HG03457 (cell line): Measurements from ENCODE around the gene SHISAL2B.
"Not testable (repeated sequence)": the region's sequence is repeated elsewhere in the genome, so short reads cannot be mapped to it uniquely, and the experiment has no call there.

Source experiments
- ATAC-seq: cut with Tn5 transposase; IDR thresholded peaks from one replicate; pipeline ENCODE4 v1.9.1; 2021; ENCODE audit warnings: moderate number of reproducible peaks; ENCODE audit not compliant: unreplicated experiment

Gene SHISAL2B

DNA sequence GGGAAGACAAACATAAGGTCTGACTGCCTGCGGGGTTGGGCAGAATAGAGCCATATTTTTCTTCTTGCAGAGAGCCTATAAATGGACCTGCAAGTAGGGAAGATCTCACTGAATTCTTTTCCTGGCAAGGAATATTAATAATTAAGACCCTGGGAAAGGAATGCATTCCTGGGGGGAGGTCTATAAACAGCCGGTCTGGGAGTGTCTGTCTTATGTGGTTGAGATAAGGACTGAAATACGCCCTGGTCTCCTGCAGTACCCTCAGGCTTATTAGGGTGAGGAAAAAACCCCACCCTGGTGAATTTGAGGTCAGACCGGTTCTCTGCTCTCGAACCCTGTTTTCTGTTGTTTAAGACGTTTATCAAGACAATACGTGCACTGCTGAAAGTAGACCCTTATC is 6.1 kb downstream of the SHISAL2B start:
- ATAC-seq: not testable (repeated sequence)

DNA sequence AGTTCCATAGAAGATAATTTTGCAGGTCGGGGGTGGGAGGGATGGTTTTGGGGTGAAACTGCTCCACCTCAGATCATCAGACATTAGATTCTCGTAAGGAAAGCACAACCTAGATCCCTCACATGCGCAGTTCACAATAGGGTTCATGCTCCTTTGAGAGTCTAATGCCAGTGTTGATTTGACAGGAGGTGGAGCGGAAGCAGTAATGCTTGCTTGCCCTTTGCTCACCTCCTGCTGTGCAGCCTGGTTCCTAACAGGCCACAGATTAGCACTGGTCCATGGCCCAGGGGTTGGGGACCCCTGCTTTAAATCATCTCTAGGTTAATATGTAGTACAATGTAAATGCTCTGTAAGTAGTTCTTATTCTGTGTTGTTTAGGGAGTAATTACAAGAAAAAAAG is 10.5 kb downstream of the SHISAL2B start:
- ATAC-seq: no peak

DNA sequence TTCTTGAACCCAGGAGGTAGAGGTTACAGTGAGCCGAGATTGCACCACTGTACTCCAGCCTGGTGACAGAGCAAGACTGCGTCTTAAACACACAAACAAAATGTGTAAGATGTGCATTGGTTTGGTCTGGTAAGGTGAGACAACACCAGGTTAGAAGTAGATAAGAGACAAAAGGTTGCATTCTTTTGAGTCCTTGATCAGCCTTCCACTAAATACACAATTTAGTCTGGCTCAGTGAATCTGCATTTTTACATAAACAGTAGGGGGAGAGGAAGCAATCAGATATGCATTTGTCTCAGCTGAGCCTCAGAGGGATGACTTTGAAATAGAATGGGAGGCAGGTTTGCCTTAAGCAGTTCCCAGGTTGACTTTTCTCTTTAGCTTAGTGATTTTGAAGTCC is 15.8 kb downstream of the SHISAL2B start:
- not testable (repeated sequence) for ATAC-seq

DNA sequence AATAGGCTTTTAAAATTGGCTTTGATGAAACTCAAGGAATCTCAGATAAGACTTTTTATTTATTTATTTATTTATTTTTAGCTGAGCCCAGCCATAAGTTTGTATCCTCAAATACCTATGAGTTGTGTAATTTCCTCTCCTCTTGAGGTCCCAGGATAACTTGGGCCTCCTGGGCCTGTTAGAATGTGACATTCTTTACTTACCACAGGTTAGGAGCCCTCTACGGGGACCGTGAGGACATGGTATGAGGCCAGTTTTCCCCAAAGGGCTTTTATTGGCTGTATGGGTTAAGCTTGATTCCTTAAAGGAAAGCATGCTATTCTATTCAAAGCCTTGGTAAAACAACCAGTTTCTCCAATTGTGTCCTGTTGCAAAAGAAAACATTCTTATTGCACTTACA is 16.9 kb downstream of the SHISAL2B start:
- no peak for ATAC-seq

DNA sequence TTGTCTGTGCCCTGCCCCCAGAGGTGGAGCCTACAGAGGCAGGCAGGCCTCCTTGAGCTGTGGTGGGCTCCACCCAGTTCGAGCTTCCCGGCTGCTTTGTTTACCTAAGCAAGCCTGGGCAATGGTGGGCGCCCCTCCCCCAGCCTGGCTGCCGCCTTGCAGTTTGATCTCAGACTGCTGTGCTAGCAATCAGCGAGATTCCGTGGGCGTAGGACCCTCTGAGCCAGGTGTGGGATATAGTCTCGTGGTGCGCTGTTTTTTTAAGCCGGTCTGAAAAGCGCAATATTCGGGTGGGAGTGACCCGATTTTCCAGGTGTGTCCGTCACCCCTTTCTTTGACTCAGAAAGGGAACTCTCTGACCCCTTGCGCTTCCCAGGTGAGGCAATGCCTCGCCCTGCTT is 24.2 kb downstream of the SHISAL2B start:
- not testable (repeated sequence) for ATAC-seq

DNA sequence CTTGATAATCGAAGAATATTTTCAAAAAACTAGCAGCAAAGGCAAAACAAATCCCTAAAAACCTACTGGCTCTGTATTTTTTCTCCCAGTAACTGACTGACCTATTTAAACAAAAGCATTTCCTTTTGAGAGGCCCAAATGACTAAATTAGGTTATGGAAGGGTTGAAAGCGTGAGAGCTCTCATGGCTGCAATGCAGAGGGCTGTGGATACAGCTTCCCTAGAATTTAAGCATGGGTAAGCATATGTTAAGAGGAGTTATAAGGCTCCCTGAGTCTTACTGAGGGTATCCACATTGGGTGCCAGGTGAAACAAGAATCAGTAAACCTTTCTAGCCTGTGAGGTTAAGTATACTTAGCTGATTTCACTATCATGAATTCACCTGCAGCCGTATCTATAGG is 32.3 kb downstream of the SHISAL2B start:
- ATAC-seq: no peak

DNA sequence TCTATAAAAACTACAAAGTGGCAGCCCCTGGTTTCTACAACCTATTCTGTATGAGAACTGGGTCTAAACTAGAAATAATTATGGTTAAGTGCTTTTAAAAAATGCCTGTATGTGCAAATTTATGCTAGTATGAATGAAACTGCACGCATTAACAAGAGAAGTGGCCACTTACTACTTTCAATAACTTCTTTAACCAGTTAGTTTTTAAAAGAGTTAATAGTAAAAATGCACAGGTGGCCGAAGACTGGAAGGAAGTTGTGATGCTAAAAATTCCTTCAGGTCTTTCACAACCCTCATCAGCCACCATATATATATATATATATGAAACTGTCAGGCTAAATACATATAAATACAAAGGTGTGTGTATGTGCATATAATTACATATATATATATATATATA is 36.8 kb downstream of the SHISAL2B start:
- ATAC-seq: no peak

DNA sequence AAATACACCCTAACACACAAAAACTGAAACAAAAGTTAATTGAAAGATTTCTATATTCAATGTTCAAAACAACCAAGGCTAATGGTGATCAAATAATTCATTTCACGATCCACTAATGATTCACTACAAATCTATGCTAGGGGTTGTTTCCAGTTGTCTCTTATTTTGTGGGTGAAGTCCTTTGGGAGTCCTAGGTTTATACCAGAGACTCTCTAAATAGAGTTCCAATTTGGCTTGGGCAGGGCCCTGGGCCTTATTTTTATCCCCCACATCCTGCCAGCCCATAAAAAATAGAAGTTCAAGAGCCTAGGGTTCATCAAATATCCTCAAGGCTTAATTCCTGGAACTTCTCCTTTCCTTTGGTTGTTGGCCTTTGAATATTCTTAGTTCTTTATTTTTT is 52.1 kb downstream of the SHISAL2B start:
- ATAC-seq: no peak

DNA sequence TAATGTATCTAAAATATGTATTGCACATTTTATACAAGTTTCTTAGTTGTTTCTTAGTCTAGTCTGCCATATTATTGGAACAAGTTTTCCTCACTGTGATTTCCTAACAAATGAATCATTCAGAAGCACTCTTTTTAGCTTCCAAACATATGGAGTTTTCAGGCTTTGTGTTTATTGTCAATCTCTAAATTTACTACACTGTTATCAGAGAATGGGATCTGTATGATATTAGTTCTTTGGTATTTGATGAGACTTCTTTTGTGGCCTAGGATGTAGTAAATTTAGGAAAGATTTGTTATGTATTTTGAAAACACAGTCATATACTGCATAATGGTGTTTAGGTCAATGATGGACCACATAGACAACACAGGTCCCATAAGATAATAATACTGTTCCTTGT is 52.5 kb downstream of the SHISAL2B start:
- ATAC-seq: no peak

DNA sequence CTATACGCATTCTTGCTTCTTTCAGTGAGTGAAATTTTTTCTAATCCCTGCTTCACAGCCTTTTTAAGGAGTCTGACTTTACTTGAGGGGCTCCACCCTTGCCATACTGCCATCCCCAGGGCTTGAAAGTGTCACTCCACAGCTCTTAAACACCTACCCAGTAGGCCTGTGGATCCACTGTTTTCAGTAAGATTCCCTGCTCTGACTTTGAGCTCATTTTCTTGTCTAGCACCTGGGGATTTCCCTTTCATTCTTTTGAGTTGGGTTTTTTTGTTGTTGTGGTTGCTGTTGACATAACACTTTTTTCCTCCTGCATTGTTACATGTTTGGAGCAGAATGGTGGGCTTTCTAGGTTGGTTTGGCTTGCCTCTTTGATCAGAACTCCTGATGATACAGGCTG is 54.6 kb downstream of the SHISAL2B start:
- no peak for ATAC-seq

DNA sequence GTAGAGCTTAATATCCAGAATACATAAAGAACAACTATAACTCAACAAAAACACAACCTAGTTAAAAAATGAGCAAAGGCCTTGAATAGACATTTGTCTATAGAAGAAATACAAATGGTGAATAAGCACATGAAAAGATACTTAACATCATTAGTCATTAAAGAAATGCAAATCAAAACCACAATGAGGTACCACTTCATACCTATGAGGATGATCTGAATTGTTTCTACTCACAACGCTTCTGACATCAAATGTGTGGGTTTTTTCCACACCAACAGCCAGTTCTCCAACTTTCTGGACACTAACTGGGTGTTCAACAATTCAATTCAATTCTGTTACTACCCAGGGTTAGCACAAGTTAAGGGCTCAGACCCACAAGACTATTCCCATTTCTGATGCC is 56.1 kb downstream of the SHISAL2B start:
- ATAC-seq: no peak

DNA sequence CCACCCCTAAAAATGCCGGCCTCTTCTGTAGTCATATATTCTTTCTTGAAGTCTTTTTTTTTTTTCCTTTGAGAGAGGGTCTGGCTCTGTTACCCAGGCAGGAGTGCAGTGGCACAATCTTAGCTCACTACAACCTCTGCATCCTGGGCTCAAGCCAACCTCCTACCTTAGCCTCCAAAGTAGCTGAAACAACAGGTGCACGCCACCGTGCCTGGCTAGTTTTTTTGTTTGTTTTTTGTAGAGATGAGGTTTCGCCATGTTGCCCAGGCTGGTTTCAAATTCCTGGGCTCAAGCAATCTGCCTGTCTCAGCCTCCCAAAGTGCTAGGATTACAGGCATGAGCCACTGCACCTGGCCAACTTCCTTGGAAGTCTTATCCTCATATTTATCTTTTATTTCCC is 59.1 kb downstream of the SHISAL2B start:
- ATAC-seq: no peak

DNA sequence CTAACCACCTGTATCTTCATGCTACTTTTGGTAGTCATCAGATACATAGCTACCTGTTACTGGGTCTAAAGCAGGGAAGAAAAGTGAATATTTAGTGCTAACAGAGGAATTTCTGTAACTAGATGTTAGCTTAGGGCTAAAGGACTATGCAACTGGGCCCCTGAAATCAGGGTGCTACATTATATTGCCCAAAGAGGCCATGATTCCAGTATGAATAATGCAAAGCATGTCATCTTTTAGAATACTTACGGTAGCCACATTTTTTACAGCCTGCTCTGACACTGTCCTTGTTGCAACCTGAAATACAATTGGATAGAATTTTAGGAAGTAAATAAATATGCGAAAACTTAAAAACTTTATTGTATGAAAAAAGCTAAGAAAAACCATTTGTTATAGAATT is 63.8 kb downstream of the SHISAL2B start:
- ATAC-seq: no peak

DNA sequence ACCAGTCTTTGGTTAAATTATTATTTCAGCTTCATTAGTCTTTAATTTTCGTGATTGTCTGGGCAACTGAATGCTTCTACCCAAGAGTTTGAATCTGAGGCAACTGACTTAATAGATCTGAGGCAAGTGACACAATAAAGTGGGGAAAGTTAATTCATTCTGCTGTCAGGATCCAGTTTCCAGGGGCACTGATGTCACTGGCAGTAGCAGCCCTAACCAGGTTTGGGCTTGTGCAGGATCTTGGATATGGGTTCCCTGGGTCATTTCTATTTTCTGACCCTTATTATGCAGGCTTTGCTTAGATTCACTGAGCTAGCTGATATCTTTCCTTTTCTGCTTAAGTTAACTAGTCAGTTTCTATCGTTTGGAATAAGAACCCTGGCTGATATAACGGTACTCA is 68.6 kb downstream of the SHISAL2B start:
- ATAC-seq: no peak

DNA sequence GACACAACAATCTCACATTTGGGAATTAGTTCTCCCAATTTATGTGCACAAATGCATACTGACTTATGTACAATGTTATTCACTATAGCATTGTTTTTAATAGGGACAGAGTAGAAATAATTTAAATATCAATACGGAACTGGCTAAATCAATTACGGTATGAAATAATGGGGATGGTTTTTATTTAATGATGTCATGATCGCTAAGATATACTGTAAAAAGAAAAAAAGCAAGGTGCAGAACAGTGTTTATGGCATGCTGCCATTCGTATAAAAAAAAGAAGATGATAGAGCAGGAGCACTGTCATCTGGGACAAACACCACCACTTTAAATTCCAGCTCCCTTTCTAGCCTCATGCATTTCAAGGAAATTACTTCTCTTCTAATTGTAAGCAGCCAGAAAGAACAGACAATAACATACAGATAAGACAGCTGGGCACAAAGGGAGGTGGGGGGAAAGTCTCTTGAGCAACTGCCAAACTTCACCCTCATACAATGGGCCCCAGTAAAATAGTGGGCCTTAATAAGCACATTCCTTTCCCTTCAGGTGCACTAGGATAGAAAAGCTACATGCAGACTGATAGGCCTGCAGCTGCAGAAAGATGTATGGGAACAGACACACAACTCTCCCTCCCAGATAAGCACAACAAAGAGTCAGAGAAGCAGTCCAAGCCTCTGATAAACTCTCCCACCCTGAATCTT is 69.8 kb downstream of the SHISAL2B start:
- ATAC-seq: no peak

DNA sequence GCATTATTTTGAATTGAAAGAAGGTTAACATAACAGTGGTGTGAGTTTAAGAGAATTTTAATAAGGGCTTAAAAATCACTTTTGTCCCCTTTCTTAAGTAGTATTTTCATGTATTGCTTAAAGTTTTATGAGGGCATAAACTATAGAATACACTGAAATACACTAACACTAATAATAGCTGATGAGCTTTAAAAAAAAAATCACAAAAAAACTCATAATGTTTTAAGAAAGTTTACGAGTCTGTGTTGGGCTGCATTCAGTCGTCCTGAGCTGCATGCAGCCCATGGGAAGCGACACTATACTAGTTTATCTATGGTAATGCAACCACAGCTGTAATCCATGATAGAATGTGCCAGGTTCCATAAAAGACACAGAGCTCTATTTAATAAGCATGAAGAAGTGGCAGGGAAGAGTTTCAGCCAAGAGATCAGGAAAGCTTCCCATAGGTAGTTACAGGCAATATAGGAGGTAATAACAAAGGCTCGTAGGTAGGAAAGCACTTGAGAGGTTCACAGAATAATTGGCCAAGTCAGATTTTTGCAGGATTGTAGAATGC is 73.7 kb downstream of the SHISAL2B start:
- no peak for ATAC-seq

DNA sequence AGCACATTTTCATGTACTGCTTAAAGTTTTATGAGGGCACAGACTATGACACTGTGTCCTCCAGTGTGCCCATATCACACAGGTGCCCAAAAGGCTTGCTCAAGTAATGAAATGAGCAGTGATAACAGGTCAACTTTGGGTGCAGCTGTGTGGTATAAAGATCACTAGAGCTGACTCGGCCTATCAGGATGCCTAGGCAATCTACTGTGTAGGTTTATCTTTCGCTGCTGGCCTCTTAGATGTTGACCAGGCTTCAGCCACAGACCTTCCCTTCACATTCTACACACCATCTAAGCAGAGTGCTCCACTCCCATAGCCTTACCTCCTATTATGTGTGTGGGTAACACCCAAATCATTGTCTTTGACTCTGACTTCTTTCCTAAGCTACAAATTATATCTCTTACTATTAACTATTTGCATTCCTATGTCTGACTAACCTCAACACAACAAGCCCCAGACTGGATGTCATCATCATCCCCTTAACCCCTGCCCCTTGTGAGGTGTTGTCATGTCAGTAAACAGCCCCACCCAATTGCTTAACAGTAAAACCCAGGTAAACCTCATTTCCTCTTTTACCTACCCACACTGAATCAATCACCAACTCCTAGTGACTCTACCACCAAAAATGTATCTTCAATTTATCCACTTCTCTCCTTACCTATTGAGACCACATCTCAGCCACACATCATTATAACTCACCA is 75.7 kb downstream of the SHISAL2B start:
- ATAC-seq: no peak

DNA sequence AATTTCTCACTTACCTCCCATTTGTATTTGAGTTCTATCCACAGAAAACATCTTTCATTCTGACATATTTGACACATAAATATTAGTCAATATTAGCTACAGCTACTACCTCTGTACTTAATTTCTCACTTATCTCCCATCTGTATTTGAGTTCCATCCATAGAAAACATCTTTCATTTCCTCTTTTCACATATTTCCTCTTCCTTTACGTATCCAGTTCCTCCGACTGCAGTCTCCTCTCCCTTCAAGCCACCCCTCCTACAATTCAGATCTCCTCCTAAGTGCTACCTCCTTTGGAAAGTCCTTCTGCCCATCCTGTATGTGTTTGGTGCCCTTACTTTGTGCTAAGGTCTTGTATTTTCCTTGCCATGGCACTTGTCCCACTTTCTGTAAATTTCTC is 76.6 kb downstream of the SHISAL2B start:
- ATAC-seq: no peak
